GM19351 (cell line): Measurements from ENCODE around the gene ATG14.
"Not testable (repeated sequence)": the region's sequence is repeated elsewhere in the genome, so short reads cannot be mapped to it uniquely, and the experiment has no call there.

Experiments used
- ATAC-seq: cut with Tn5 transposase; IDR thresholded peaks from one replicate; pipeline ENCODE4 v1.9.1; 2021; ENCODE audit warnings: mild to moderate bottlenecking, moderate library complexity; ENCODE audit not compliant: unreplicated experiment

Gene ATG14

GRCh38 chr14:55388160-55388559, 23.5 kb downstream of the ATG14 start:
- no peak for ATAC-seq

GRCh38 chr14:55387121-55387520, 24.5 kb downstream of the ATG14 start:
- ATAC-seq: no peak

GRCh38 chr14:55386037-55386808, 25.4 kb downstream of the ATG14 start:
- ATAC-seq: no peak

- no peak for ATAC-seq
These were observed 27.1 kb downstream of the ATG14 start for GRCh38 chr14:55384536-55384935.

GRCh38 chr14:55383541-55384140, 28.0 kb downstream of the ATG14 start:
- ATAC-seq: no peak

GRCh38 chr14:55383056-55383466, 28.6 kb downstream of the ATG14 start:
- not testable (repeated sequence) for ATAC-seq

GRCh38 chr14:55382483-55382882, 29.1 kb downstream of the ATG14 start:
- ATAC-seq: no peak

GRCh38 chr14:55381561-55381960, 30.1 kb downstream of the ATG14 start:
- ATAC-seq: no peak

GRCh38 chr14:55381040-55381439, 30.6 kb downstream of the ATG14 start:
- no peak for ATAC-seq

- ATAC-seq: no peak
These were observed 34.4 kb downstream of the ATG14 start for GRCh38 chr14:55377236-55377635.

GRCh38 chr14:55374771-55375170, 36.9 kb downstream of the ATG14 start:
- ATAC-seq: no peak

GRCh38 chr14:55373784-55374705, 37.6 kb downstream of the ATG14 start:
- ATAC-seq: peak; percentile 76

- no peak for ATAC-seq
These were observed 38.8 kb downstream of the ATG14 start for GRCh38 chr14:55372825-55373224.

- ATAC-seq: no peak
These were observed 39.2 kb downstream of the ATG14 start for GRCh38 chr14:55372423-55372822.

- no peak for ATAC-seq
These were observed 40.7 kb downstream of the ATG14 start for GRCh38 chr14:55370883-55371455.

GRCh38 chr14:55366271-55366670, 45.4 kb downstream of the ATG14 start:
- no peak for ATAC-seq

- ATAC-seq: no peak
These were observed 50.4 kb downstream of the ATG14 start for GRCh38 chr14:55361190-55361589.

- ATAC-seq: no peak
These were observed 52.3 kb downstream of the ATG14 start for GRCh38 chr14:55359307-55359706.

- no peak for ATAC-seq
These were observed 54.7 kb downstream of the ATG14 start for GRCh38 chr14:55356913-55357312.

- no peak for ATAC-seq
These were observed 55.7 kb downstream of the ATG14 start for GRCh38 chr14:55355922-55356321.

GRCh38 chr14:55354500-55354899, 57.1 kb downstream of the ATG14 start:
- ATAC-seq: peak; percentile 64
